ENCODE results near the gene KLHL17. TPM values are rescaled to one million over a fixed set of nuclear protein-coding genes. Genes with fewer than 3 reads are reported as not detected.
A peak's percentile ranks its signal among the peaks of the same experiment; 100 is the strongest.
"Not testable (repeated sequence)": the region's sequence is repeated elsewhere in the genome, so short reads cannot be mapped to it uniquely, and the experiment has no call there.

The KLHL17 gene
- total RNA-seq, 1 experiment from 2014 or later: 10.1 TPM

DNA sequence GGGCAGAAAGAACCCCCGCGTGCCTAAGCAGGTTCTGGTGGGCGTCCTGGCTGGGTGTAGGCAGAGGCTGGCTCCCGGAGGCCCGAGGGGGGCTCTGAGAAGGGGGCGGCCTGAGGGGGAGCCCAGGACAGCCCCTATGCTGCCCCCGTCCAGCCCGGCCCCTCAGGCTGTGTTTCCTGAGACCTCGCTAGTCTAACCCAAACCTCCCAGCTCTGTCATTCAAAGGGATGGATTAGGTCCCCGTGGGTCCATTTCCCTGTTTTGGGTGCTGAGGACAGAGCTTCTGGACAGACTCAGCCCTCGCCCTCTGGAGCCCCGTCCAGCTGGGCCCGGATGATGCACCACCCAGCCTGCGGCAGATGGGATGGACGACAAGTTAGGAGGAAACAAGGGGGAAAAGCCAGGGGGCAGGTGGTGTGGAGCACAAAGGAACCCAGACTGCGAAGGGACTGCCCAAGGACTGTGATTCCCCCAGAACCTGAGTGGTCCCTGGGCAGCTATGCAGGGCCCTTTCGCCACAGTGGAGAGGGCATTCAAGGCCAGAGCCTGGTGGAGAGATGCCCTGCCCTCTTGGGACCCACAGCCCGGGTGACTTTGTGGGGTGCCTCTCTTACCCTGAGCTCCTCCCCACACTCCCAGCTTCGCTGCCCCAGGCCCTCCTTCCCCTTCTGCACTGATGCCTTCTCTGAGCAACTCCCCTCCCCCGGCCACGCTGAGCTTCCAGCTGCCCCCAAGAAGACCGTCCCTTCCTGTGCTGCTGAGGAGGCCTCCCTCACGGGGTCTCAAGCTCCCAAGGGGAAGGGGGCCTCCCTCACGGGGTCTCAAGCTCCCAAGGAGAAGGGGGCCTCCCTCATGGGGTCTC lies 36.7 kb downstream of the KLHL17 start:
- no peak for DNase-seq (ENCODE audit: extremely low read depth, low read depth)

DNA sequence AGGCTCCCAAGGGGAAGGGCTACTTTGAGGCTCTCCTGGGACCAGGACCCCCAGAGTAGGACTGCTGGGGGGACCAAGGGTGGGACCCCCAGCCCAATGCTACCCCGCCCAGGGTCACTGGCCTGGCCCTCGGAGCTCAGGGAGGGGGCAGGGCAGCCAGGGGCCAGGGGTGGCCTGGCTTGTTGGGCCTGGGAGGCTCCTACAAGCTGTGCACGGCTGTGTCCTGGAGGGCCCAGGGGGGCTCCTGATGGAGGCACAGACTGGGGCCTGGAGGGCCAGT lies 37.3 kb downstream of the KLHL17 start:
- no peak for DNase-seq (ENCODE audit: extremely low read depth, low read depth)

GRCh38 chr1:997993-998744 lies 37.8 kb downstream of the KLHL17 start:
- no peak for DNase-seq (ENCODE audit: extremely low read depth, low read depth)

DNA sequence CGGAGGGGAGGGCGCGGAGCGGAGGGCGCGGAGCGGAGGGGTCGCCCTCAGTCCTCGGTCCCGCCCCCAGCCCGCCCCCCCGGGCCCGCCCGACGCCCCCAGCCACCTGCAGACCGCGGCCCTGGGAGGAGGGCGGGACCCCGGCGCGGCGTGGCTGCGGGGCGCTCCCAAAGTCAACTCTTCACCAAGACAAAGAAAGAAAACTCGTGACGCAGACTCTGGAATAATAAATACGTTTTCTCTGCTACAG lies 38.3 kb downstream of the KLHL17 start:
- DNase-seq (ENCODE audit: extremely low read depth, low read depth): no peak

DNA sequence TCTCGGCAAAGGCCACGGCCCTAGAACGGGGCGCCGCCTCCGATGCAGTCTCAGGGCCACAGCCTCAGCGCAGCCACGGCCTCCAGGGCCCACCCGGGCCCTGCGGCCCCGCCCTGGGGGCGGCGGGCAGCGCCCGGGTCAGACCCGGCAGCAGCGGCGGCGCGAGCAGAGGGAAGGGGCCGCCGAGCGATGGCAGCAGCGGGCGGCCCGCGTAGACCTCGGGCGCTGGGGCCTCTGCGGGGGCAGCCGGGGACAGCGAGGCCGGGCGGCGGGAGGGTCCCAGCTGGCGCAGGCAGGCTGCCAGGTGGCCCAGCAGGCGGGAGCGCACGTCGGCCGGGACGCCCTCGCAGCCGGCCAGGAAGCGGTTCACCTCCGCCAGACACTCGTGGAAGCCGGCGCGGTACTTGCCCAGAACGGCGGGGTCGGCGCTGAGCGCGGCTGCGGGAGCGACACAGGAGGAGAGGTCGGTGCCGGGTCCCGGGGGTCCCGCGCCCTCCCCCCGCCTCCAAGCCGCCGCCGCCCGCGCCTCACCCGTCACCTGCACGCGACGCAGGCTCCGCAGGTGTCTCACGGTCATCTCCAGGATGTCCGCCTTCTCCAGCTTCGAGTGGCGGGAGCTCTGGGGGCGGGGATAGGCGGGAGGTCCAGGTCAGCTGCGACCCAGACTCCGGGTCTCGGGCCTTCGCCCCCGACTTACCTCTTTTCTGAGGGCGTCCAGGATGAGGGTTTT lies 38.8 kb downstream of the KLHL17 start:
- DNase-seq (ENCODE audit: extremely low read depth, low read depth): no peak

DNA sequence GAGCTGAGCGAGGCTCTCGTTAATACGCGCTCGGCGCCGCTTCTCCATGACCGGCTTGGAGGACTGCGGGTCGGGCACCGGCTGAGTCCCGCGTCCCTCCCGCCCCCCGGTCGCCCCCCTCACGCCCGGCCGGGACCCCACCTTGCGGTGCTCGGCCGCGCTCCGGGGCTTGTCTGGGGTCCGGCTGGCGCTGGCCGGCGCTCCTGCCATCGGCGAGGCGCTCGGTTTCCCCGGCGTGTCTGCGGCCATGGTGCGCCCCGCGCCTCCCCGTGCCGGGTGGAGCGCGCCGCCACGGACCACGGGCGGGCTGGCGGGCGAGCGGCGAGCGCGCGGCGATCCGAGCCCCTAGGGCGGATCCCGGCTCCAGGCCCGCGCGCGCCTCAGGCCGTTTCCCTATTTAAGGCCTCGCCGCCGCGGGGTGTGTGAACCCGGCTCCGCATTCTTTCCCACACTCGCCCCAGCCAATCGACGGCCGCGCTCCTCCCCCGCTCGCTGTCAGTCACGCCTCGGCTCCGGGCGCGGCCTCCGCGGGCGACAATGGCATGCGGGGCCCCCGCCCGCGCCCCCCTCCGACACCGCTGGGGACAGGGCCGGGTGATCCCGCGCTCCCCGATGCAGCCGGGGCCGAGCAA lies 39.5 kb downstream of the KLHL17 start, which contains the start of gene HES4:
Gene HES4 (minus strand): TSS at position 373 of the 632 bp plus-strand sequence. CDS start 124 bp downstream, at position 249.
- peak; percentile 90 for DNase-seq (ENCODE audit: extremely low read depth, low read depth)

- peak; percentile 70 for DNase-seq (ENCODE audit: extremely low read depth, low read depth)
Measured at GRCh38 chr1:1000357-1001056, 40.1 kb downstream of the KLHL17 start.

DNA sequence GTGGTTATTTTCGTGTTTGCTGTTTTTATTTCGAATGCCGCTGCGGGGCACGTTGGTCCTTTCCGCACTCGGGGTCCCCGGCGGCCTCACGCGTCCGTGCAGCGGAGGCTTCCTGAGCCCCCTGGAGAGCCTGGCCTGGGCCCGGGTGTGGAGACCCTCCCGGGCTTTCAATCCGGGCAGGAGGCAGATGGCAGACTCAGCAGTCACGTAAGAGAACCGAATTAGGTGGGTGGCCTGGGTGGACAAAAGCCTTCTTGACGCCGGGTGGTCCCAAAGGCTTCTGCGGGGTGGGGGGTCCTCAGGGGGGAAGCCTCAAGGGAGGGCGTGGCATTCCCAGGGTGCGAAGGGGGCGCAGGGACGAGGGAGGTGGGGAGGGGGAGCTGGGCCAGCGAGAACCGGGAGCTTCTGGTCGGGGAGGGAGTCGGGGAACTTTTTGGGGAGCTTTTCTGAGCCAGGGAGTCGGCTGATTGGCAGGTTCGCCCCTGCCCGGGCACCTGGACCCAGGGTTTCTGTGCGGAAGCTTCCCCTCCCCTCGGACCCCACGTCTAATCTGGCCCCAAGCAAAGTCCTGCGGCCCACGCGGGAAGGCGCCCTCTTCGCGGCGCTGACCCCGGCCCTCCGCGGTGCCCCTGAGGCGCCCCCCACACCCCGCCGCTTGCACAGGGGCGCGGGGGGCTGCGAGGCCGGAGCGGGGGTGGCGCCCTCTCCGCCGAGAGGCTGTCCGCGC lies 40.8 kb downstream of the KLHL17 start:
- no peak for DNase-seq (ENCODE audit: extremely low read depth, low read depth)

GRCh38 chr1:1003618-1004419 lies 43.4 kb downstream of the KLHL17 start:
- DNase-seq (ENCODE audit: extremely low read depth, low read depth): no peak

DNA sequence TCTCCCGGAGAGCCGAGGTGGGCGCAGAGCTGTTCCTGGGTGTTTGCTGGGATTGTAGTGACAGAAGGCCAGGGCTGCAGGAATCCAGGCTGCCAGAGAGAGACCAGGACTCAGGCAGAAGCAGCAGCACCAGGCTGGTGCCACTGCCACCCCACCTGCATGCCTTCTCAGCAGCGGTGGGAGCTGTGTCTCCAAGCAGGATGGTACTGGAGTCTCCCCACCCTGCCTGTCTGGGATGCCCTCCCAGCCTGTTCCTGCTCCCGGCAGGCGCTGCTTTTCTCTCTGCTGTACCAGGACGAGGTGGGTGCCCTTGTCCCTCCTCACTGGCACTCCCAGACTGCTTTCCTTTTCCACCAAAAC lies 44.0 kb downstream of the KLHL17 start:
- no peak for DNase-seq (ENCODE audit: extremely low read depth, low read depth)

DNA sequence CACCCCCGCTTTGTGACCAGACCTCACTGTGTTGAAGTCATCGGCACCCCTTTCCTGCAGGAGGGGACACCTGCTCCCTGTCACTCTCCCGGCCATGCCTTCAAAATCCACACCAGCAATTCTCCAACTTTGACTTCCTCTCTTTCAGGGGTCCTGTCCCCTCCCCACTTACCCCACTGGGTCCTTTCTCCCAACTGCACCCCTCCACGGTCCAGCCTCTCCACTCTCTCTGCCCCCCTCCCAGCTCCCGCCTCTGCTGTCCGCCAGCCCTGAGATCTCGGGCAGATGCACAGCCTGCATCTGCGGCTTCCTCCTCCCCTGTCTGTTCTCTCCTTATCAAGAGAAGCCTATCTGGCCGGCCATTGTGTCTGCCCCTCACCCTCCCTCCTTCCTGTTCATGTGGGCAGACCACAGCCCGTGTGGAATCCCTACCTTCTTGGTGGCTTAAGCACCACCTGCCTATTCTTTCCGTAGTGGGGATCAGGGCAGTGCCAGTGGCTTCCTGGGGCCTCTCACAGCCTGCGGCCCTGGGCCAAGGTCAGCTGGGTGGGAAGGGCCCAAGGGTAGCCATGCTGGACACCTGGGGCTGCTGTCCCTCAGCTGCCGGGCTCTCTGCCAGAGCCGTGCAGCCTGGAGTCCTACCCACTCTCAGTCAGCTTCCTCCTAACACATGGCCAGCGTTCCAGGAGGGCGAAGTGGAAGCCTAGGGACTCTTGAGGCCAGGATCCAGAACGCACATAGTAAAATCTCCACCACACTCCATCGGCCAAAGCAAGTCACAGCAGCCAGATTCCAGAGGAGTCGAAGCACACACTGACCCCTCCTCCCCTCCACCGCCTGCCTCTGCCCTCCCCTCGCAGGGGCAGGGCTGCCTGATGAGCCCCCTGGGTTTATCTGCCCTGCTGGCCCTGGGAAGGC lies 44.7 kb downstream of the KLHL17 start:
- no peak for DNase-seq (ENCODE audit: extremely low read depth, low read depth)

DNA sequence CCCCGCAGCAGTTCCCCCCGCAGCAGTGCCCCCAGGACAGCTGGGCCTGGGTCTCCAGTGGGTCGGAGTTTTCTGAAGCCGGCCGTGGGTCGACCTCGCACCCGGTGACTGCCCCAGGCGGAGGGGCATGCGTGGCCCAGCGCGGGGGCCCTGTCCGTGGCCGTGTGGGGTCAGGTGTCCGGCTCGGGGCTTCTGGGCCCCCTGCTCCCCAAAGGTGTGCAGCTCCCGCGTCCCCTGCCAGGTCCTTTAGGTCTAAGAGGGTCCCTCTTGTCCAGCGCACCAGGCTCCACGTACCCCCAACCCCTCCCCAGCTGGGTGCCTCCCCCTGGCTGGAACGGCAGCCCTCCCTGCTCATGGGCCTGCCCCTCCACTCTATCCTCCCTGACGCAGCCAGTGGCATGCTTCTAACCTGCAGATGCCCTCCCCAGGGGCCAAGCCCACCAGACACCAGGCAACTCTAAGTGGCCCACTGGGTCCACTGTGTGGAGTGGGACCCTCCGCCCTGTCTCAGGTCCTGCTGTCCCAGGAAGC lies 45.5 kb downstream of the KLHL17 start:
- DNase-seq (ENCODE audit: extremely low read depth, low read depth): no peak

GRCh38 chr1:1006305-1007159 lies 46.1 kb downstream of the KLHL17 start:
- no peak for DNase-seq (ENCODE audit: extremely low read depth, low read depth)

GRCh38 chr1:1010131-1010530 lies 49.7 kb downstream of the KLHL17 start:
- DNase-seq (ENCODE audit: extremely low read depth, low read depth): not testable (repeated sequence)

GRCh38 chr1:1011396-1011949 lies 51.1 kb downstream of the KLHL17 start:
- DNase-seq (ENCODE audit: extremely low read depth, low read depth): no peak

GRCh38 chr1:1012736-1013104 lies 52.3 kb downstream of the KLHL17 start:
- DNase-seq (ENCODE audit: extremely low read depth, low read depth): not testable (repeated sequence)

All from NCI-H460 (cell line).